Ovary (tissue), 9 donors: Measurements from ENCODE around the gene TNK1. TPM values are rescaled to one million over a fixed set of nuclear protein-coding genes. Genes with fewer than 3 reads are reported as not detected.

ENCODE experiments used
- DNase-seq, 5 donors: peaks; one replicate each; pipeline ENCODE4 v3.0.0-alpha.2; 2019 to 2020
- H3K27ac ChIP-seq, 2 donors: fragments of 200-600 bp; one replicate each; pipeline versions ENCODE4 v1.5.1 to v1.8.0; 2019 to 2022
- H3K27me3 ChIP-seq: fragments of 200-600 bp; one replicate; pipeline ENCODE4 v1.8.0; 2022
- H3K36me3 ChIP-seq: fragments of 200-600 bp; sonication (generic); one replicate; pipeline ENCODE4 v1.5.1; 2019
- H3K4me1 ChIP-seq: one replicate; pipeline ENCODE4 v1.8.1; 2013; ENCODE audit warnings: mild to moderate bottlenecking, moderate library complexity; ENCODE audit not compliant: insufficient read depth
- H3K4me3 ChIP-seq: fragments of 200-600 bp; sonication (generic); one replicate; pipeline ENCODE4 v1.5.1; 2017
- H3K9me3 ChIP-seq, 2 donors: fragments of 200-600 bp in 1 of 2; sonication (generic) in 1 of 2; one replicate each; pipeline versions ENCODE4 v1.5.1 to v1.8.1; 2013 to 2019; ENCODE audit warnings: mild to moderate bottlenecking in 1 of 2, moderate library complexity in 1 of 2
- EP300 ChIP-seq: sonication (generic); formaldehyde crosslinking; IDR thresholded peaks from one replicate; pipeline ENCODE4 v1.6.1; 2017; ENCODE audit warnings: antibody characterized with exemption
- POLR2A ChIP-seq: fragments of 450-650 bp; IDR thresholded peaks from one replicate; pipeline ENCODE4 v1.6.1; 2017; ENCODE audit warnings: antibody characterized with exemption, mild to moderate bottlenecking, moderate library complexity
- WGBS, 3 donors: extraction: QIAGEN DNeasy Blood & Tissue Kit in 1 of 3; methylation state at CpG; one replicate each; pipeline versions ENCODE4 v1.1.5 to v1.1.7; 2013 to 2017; 5-methylcytosine and 5-hydroxymethylcytosine counted together
- intact Hi-C, 4 donors: fragments of 100-400 bp; cut with DNase I; formaldehyde crosslinking; loops; one replicate each; pipeline versions ENCODE4 v1.11.0 to v1.15.1; 2022 to 2023
- polyA plus RNA-seq, 2 donors: library from polyadenylated mRNA; stranded (reverse); fragments of 200-250 nt in 1 of 2; fragments of 350-450 nt in 1 of 2; fragmentation: Illumina TruSeq in 1 of 2; extraction: RNeasy Lipid Tissue Mini Kit (QIAGEN cat#74804) in 1 of 2; gene quantifications; one replicate each; pipeline ENCODE4 v1.2.3, GENCODE V29; 2013 to 2014
- total RNA-seq, 7 donors: library from RNA; depleted of rRNA in 2 of 7; stranded (reverse); fragments of >200 nt in 2 of 7; fragmentation: NEBNext Ultra II Directional in 3 of 7; extraction: Animal tissue kit (Norgen Biotek cat#: 25700) in 3 of 7; gene quantifications; one replicate each; pipeline versions ENCODE4 v1.1.0 to v1.2.4, GENCODE V29; 2016 to 2023
- TF ChIP-seq, protein P1 (sequence below), 3 donors: fragments of 450-650 bp in 2 of 3; fragments of 200-600 bp in 1 of 3; IDR thresholded peaks; one replicate each; pipeline versions ENCODE4 v1.5.1 to v1.8.0; 2016 to 2022; ENCODE audit warnings: antibody characterized with exemption in 3 of 3, mild to moderate bottlenecking in 1 of 3
- donor health status: DM: no; HTN: no; CAD: no; lungs with moderate emphysema.
- donor health status: DM: no; HTN: no; CAD: no.
- donor health status: Bipolar disorder and iron deficiency.
- donor health status: DM: yes; HTN: yes; CAD: no.
- donor health status: DM: no; HTN: no; CAD: no.
- donor health status: DM: yes; HTN: yes; CAD: no.

The TNK1 gene
- total and polyA plus RNA-seq, 9 donors, result 0.85 to 8.3 (median 5.7) TPM

DNA sequence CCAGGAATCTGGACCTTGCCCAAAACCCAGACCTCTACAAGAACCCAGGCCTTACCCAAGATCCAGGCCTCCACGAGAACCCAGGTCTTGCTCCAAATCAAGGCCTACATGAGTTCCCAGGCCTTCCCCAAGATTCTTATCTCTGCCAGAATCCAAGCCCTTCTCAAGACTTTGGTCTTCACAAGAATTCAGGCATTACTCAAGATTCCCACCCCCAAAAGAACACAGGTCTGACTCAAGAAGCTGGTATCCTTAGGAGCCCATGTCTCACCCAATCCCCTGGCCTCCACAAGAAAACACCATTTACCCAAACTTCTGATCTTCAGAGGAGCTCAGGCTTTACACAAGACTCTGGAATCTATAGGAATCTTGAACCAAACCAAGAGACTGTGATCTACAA is 50.3 kb downstream of the TNK1 start:
- Histone ChIP-seq H3K36me3 (no peaks in the 10 kb centered on the region), H3K4me1 (no peaks in the 10 kb centered on the region), H3K27ac (no peak overlapping the region), H3K4me3 (no peak overlapping the region), H3K27me3 (no peaks in the 10 kb centered on the region), H3K9me3 (no peaks in the 10 kb centered on the region)
- TF ChIP-seq, protein P1, sequence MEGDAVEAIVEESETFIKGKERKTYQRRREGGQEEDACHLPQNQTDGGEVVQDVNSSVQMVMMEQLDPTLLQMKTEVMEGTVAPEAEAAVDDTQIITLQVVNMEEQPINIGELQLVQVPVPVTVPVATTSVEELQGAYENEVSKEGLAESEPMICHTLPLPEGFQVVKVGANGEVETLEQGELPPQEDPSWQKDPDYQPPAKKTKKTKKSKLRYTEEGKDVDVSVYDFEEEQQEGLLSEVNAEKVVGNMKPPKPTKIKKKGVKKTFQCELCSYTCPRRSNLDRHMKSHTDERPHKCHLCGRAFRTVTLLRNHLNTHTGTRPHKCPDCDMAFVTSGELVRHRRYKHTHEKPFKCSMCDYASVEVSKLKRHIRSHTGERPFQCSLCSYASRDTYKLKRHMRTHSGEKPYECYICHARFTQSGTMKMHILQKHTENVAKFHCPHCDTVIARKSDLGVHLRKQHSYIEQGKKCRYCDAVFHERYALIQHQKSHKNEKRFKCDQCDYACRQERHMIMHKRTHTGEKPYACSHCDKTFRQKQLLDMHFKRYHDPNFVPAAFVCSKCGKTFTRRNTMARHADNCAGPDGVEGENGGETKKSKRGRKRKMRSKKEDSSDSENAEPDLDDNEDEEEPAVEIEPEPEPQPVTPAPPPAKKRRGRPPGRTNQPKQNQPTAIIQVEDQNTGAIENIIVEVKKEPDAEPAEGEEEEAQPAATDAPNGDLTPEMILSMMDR (IDR thresholded peaks at IDR 0.05), result no peak
- TF ChIP-seq POLR2A, result no peak
- no peak for TF ChIP-seq EP300
- intact Hi-C loops, result loop anchor here in 2 of 4 donors (10.0 kb wide), 1 partner anchor 76 kb away; the partner anchor contains the start of genes KCTD11 (in 2 of the 2) and TMEM95 (in 2 of the 2)
- WGBS, 3 donors, result 85 to 91% (median 90%) methylated on average over 1 of the region's 1 CpG
- DNase-seq, result no peak

DNA sequence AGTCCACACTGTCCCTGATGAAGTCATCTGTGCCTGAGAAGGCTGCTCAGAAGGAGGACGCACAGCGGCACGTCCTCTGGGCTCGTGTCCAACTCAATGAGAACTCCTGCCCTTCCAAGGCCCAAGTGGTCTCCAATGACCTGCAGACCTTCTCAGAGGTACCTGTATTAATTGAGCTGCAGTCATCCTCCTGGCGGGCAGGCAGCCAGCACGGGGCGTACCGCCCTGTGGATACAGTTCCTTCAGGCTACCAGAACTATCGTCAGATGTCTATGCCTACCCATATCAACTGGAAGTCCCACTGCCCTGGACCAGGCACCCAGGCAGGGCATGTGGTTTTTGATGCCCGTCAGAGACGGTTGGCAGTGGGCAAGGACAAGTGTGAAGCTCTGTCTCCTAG is 51.4 kb downstream of the TNK1 start:
- intact Hi-C loops, result loop anchor here in 2 of 4 donors (10.0 kb wide), 1 partner anchor 77 kb away; the partner anchor contains the start of genes KCTD11 (in 2 of the 2) and TMEM95 (in 2 of the 2)

DNA sequence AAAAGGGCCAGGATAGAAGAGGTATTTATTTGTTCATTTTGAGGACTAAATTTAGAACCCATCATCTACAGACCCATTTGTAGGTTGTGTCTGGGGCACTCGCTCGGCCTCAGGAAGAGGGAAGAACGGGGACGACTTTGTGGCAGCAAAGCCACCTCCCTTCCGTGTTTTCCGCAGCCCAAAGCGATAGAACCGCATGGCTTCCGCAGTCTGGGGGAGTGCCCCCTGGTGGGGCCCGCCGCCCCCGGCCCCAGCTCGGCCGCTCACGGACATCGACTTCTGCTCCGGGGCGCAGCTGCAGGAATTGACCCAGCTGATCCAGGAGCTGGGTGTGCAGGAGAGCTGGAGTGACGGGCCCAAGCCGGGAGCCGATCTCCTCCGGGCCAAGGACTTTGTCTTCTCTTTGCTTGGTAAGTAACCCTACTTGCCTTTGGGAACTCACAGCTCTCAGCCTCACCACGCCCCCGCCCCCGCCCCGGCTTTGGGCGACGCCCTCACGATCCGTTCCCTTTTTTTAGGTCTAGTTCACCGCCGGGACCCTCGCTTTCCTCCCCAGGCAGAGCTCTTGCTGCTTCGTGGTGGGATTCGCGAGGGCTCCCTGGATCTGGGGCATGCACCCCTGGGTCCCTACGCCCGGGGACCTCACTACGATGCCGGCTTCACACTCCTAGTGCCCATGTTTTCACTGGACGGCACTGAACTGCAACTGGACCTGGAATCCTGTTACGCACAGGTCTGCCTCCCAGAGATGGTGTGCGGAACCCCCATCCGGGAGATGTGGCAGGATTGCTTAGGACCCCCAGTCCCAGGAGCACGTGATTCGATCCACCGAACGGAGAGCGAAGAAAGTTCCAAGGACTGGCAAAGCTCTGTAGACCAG is 55.0 kb downstream of the TNK1 start:
- Histone ChIP-seq H3K27me3 (no peaks in the 10 kb centered on the region), H3K9me3 (no peaks in the 10 kb centered on the region), H3K4me1 (peaks cover 4% of the 10 kb centered on the region), H3K4me3 (peak overlapping the region; percentile 27), H3K36me3 (no peaks in the 10 kb centered on the region), H3K27ac (no peak overlapping the region)
- DNase-seq, result no peak
- WGBS, 3 donors, result 5 to 9% (median 6%) methylated on average over 42 to 49 of the region's 49 CpGs
- intact Hi-C loops, result loop anchor here in 3 of 4 donors (2.0 to 10.0 kb wide), 2 partner anchors 81 kb away; partner anchors contain the start of genes TMEM95 (in 3 of the 3) and KCTD11 (in 2 of the 3)
- TF ChIP-seq, protein P1 (IDR thresholded peaks at IDR 0.05), result no peak
- no peak for TF ChIP-seq POLR2A
- TF ChIP-seq EP300, result no peak

More for the DNA sequence above, 51.4 kb downstream of the TNK1 start:
- no peaks in the 10 kb centered on the region for H3K9me3 ChIP-seq
- DNase-seq, result no peak
- H3K27me3 ChIP-seq, result no peaks in the 10 kb centered on the region
- no peaks in the 10 kb centered on the region for H3K36me3 ChIP-seq
- H3K27ac ChIP-seq, result no peak overlapping the region
- 84 to 92% (median 88%) methylated on average over 11 of the region's 11 CpGs for WGBS, 3 donors
- TF ChIP-seq, protein P1 (IDR thresholded peaks at IDR 0.05), result no peak
- TF ChIP-seq EP300 (no peak), POLR2A (no peak)
- H3K4me3 ChIP-seq, result no peak overlapping the region
- no peaks in the 10 kb centered on the region for H3K4me1 ChIP-seq

DNA sequence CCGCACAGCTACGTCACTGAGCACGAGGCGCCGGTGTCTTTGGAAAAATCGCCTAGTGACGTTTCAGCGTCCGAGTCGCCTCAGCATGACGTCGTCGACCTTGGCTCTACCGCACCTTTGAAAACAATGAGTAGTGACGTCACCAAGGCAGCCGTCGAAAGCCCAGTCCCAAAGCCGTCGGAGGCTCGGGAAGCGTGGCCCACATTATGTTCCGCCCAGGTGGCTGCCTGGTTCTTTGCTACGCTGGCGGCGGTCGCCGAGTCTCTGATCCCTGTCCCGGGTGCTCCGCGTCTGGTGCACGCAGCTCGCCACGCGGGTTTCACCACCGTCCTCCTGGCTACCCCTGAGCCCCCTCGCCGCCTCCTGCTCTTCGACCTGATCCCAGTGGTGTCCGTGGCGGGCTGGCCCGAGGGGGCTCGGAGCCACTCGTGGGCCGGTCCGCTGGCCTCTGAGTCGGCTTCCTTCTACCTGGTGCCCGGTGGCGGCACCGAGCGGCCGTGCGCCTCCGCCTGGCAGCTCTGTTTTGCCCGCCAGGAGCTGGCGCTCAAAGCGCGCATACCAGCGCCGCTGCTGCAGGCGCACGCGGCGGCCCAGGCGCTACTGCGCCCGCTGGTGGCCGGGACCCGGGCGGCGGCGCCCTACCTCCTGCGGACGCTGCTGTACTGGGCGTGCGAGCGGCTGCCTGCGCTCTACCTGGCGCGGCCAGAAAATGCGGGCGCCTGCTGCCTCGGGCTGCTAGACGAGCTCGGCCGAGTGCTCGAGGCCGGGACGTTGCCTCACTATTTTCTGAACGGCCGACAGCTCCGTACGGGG is 55.9 kb downstream of the TNK1 start:
- Histone ChIP-seq H3K27me3 (no peaks in the 10 kb centered on the region), H3K4me3 (peak overlapping the region; percentile 15), H3K9me3 (no peaks in the 10 kb centered on the region), H3K27ac (no peak overlapping the region), H3K4me1 (peaks cover 4% of the 10 kb centered on the region), H3K36me3 (no peaks in the 10 kb centered on the region)
- TF ChIP-seq POLR2A, result no peak
- TF ChIP-seq, protein P1 (IDR thresholded peaks at IDR 0.05), result peak; percentile 68 to 95 (median 88)
- WGBS, 3 donors, result 1 to 6% (median 3%) methylated on average over 65 to 92 of the region's 92 CpGs
- DNase-seq, result peak; percentile 65 to 85 (median 75)
- intact Hi-C loops, result loop anchor here in 2 of 4 donors (10.0 kb wide), 1 partner anchor 82 kb away; the partner anchor contains the start of genes KCTD11 (in 2 of the 2) and TMEM95 (in 2 of the 2)
